Sigmoid colon (tissue), 4 donors: ENCODE data around the gene JAG2.

ENCODE experiments used
- CTCF ChIP-seq, 4 experiments: fragments of 450-650 bp in 3 of 4; fragments of 200-600 bp in 1 of 4; IDR thresholded peaks; one replicate each; pipeline ENCODE4 v1.5.1; 2016 to 2019; ENCODE audit warnings: antibody characterized with exemption in 4 of 4, mild to moderate bottlenecking in 3 of 4, moderate library complexity in 2 of 4
- EP300 ChIP-seq, 4 donors: sonication (generic); formaldehyde crosslinking; IDR thresholded peaks; one replicate each; pipeline ENCODE4 v1.6.1; 2017; ENCODE audit warnings: antibody characterized with exemption in 4 of 4
- POLR2A ChIP-seq, 2 donors: fragments of 450-650 bp; IDR thresholded peaks; one replicate each; pipeline ENCODE4 v1.6.1; 2016; ENCODE audit warnings: antibody characterized with exemption in 2 of 2, mild to moderate bottlenecking in 2 of 2, moderate library complexity in 2 of 2

- TF ChIP-seq CTCF (IDR thresholded peaks at IDR 0.05) (no peak), EP300 (IDR thresholded peaks at IDR 0.05) (no peak), POLR2A (IDR thresholded peaks at IDR 0.05) (no peak)
Measured at GRCh38 chr14:105141026-105141425, 27.6 kb downstream of the JAG2 start.
